22Rv1 (cell line): ENCODE results near the gene PDCD10.

ENCODE experiments used
- H3K27ac ChIP-seq: fragments of 450-650 bp; 2 replicates; pipeline ENCODE4 v1.5.1; 2017
- ZFX ChIP-seq: fragments of 450-650 bp; IDR thresholded peaks from 2 replicates; pipeline ENCODE4 v1.6.1; 2017; ENCODE audit warnings: antibody characterized with exemption, borderline replicate concordance
- TF ChIP-seq, protein P1 (sequence below): fragments of 450-650 bp; IDR thresholded peaks from 2 replicates; pipeline ENCODE4 v1.5.1; 2017; ENCODE audit warnings: mild to moderate bottlenecking

Gene PDCD10

DNA sequence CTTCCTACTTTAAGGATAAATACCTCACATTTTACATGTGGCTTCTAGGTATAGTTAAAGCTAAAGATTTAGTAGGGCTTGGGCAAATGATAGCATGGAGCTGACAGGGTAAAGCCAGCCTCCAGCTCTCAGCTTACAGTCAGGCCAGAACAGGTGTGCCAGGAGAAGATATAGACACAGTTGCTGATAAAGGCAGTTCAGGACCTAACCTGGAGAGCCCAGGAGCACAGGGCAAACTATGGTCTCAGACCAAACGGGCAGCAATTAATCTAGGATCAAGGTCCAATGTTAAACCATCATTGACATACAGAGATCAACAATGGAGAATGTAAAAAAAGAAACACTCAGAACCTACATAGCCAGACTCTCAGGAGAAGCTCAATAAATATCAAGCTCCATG is 84.9 kb downstream of the PDCD10 start:
- H3K27ac ChIP-seq, result no peak overlapping the region
- no peak for TF ChIP-seq ZFX
- TF ChIP-seq, protein P1, sequence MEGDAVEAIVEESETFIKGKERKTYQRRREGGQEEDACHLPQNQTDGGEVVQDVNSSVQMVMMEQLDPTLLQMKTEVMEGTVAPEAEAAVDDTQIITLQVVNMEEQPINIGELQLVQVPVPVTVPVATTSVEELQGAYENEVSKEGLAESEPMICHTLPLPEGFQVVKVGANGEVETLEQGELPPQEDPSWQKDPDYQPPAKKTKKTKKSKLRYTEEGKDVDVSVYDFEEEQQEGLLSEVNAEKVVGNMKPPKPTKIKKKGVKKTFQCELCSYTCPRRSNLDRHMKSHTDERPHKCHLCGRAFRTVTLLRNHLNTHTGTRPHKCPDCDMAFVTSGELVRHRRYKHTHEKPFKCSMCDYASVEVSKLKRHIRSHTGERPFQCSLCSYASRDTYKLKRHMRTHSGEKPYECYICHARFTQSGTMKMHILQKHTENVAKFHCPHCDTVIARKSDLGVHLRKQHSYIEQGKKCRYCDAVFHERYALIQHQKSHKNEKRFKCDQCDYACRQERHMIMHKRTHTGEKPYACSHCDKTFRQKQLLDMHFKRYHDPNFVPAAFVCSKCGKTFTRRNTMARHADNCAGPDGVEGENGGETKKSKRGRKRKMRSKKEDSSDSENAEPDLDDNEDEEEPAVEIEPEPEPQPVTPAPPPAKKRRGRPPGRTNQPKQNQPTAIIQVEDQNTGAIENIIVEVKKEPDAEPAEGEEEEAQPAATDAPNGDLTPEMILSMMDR, result no peak

DNA sequence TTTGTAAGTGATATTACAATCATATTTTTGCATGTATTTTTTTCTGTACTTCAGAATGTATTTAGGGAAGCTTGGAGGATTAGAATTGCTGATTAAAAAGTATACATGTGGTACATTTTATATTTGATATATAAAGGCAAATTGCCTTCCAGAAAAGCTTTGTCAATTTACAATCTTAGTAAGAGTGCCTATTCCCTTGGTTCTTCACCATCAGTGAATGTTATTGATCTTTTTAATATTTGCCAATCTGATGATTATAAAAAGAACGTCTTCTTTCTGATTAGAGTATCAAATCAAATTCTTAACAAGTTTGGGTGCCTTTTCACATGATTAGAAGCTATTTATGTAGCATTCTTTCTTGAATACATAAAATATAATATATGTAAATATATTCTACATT is 90.1 kb downstream of the PDCD10 start:
- no peak overlapping the region for H3K27ac ChIP-seq
- TF ChIP-seq, protein P1, result no peak
- no peak for TF ChIP-seq ZFX
